Measurements from ENCODE around the gene AMBP. TPM values are rescaled to one million over a fixed set of nuclear protein-coding genes. Genes with fewer than 3 reads are reported as not detected.

Gene AMBP
- total RNA-seq, 1 experiment from 2014 or later = 0.22 TPM

DNA sequence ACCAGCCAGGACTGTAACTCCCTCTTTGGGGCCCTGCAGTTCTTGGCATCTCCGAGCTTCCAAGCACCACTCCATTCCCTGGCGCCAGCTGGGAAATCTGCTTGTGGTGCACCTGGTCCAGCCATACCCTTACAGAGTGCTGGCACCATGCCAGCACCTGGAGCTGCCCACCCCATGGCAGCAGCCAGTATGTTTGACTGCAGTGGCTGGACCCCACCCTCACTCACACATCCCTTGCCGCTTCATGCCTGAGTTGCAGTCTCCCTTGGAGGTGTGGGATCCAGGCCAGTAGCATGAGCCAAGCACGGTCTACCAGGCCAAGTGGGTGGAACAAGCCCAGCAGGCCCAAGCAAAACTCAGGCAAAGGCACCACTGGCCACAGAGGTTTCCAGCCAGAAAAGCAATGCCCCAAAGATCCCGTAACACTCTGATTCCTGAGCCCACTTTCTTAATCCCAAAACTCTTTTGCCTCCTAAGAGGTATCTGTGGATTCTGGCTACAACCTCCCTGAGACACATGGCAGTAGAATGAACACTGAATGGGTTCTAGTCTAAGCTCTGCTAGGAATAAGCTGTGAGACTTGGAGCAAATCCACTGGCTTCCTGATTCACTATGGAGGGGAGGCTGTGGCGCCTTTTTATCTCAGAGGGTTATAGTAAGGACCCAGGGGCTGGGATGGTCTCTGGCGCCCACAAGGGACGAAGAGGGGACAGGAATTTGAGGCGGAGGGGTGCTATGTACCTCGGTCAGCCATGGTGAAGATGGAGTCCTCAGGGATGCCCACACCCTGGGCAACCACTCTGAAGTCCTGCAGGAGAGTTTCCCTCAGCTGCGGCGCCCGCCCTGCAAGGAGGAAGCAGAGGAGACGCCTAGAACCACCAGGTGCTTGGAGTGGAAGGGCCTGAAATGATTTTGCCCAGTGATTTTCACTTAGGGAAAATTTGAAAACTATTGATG is 5.6 kb downstream of the AMBP start:
- Histone ChIP-seq H4K20me1 (ENCODE audit: low read length) (no peaks in the 10 kb centered on the region), H3K27me3 (ENCODE audit: low read length) (no peaks in the 10 kb centered on the region), H3K4me2 (ENCODE audit: low read length) (no peak overlapping the region), H3K36me3 (ENCODE audit: low read depth, low read length) (no peaks in the 10 kb centered on the region), H2AFZ (ENCODE audit: low read length) (no peak overlapping the region), H3K9ac (ENCODE audit: low read length) (no peak overlapping the region), H3K9me3 (ENCODE audit: low read length) (no peaks in the 10 kb centered on the region), H3K4me3 (ENCODE audit: low read length) (no peak overlapping the region), H3K4me1 (ENCODE audit: insufficient read depth, low read length) (no peaks in the 10 kb centered on the region), H3K79me2 (ENCODE audit: low read length) (no peaks in the 10 kb centered on the region), H3K9me2 (replicated peaks; ENCODE audit: low read length) (no peaks in the 10 kb centered on the region), H3K27ac (ENCODE audit: low read length) (no peak overlapping the region), H3F3A (ENCODE audit: low read length, unreplicated experiment) (no peaks in the 10 kb centered on the region)
- no peak for ATAC-seq
- no peak for DNase-seq
- TF ChIP-seq EZH2phosphoT487 (IDR thresholded peaks at IDR 0.05; ENCODE audit: borderline replicate concordance, low read length) = no peak
- TF ChIP-seq EZH2 (IDR thresholded peaks at IDR 0.05; ENCODE audit: low read length, unreplicated experiment) = no peak
- TF ChIP-seq, protein P1, sequence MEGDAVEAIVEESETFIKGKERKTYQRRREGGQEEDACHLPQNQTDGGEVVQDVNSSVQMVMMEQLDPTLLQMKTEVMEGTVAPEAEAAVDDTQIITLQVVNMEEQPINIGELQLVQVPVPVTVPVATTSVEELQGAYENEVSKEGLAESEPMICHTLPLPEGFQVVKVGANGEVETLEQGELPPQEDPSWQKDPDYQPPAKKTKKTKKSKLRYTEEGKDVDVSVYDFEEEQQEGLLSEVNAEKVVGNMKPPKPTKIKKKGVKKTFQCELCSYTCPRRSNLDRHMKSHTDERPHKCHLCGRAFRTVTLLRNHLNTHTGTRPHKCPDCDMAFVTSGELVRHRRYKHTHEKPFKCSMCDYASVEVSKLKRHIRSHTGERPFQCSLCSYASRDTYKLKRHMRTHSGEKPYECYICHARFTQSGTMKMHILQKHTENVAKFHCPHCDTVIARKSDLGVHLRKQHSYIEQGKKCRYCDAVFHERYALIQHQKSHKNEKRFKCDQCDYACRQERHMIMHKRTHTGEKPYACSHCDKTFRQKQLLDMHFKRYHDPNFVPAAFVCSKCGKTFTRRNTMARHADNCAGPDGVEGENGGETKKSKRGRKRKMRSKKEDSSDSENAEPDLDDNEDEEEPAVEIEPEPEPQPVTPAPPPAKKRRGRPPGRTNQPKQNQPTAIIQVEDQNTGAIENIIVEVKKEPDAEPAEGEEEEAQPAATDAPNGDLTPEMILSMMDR (conservative IDR thresholded peaks at IDR 0.05; ENCODE audit: low read depth, low read length) = no peak
- CTCF ChIA-PET = no interaction called here
- intact Hi-C loops (cut with micrococcal nuclease) = no loop called here
- BruUV-seq (replicated peaks) = no TSS peak
- POLR2A ChIA-PET (ENCODE audit: unreplicated experiment) = no interaction called here

DNA sequence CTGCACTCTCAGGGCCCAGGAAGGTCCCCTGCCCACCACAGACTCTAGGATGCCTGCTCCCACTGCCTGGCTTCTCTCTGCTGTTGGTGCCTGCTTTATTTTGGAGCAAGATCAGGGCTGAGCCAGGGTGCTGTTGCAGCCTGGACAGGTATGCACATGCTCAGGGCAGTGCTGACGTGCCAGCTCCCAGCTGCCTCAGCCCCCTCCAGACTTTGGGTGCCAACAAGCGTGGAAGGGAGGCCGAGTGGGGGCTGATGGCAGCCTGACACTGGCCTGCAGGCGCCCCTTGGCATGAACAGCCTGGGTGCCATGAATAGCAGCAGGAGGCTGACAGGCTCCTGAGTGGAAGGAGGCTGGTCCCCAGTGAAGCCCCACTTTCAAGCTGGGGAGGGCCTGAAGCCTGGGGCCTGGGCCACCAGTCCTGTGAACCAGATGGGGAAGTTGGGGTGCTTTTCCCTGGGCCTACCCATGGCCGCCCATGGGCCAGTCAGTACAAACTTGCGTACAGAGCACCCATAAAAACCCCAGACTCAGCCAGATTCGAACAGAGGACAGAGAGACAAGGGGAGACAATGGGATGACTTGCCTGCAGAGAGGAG is 6.8 kb downstream of the AMBP start:
- H3K27ac ChIP-seq (ENCODE audit: low read length) = no peak overlapping the region
- DNase-seq (no peak), ATAC-seq (no peak)
- H3K27me3 ChIP-seq (ENCODE audit: low read length) = no peaks in the 10 kb centered on the region
- H3K79me2 ChIP-seq (ENCODE audit: low read length) = no peaks in the 10 kb centered on the region
- POLR2A ChIA-PET (ENCODE audit: unreplicated experiment) = no interaction called here
- no peaks in the 10 kb centered on the region for H3K9me3 ChIP-seq (ENCODE audit: low read length)
- no peak overlapping the region for H3K4me2 ChIP-seq (ENCODE audit: low read length)
- no peaks in the 10 kb centered on the region for H3K4me1 ChIP-seq (ENCODE audit: insufficient read depth, low read length)
- H3K36me3 ChIP-seq (ENCODE audit: low read depth, low read length) = no peaks in the 10 kb centered on the region
- no peaks in the 10 kb centered on the region for H4K20me1 ChIP-seq (ENCODE audit: low read length)
- no peaks in the 10 kb centered on the region for H3F3A ChIP-seq (ENCODE audit: low read length, unreplicated experiment)
- H3K4me3 ChIP-seq (ENCODE audit: low read length) = no peak overlapping the region
- H3K9ac ChIP-seq (ENCODE audit: low read length) = no peak overlapping the region
- BruUV-seq (replicated peaks) = no TSS peak
- no peak overlapping the region for H2AFZ ChIP-seq (ENCODE audit: low read length)
- no peaks in the 10 kb centered on the region for H3K9me2 ChIP-seq (replicated peaks; ENCODE audit: low read length)
- no peak for TF ChIP-seq EZH2phosphoT487 (IDR thresholded peaks at IDR 0.05; ENCODE audit: borderline replicate concordance, low read length)
- TF ChIP-seq, protein P1 (conservative IDR thresholded peaks at IDR 0.05; ENCODE audit: low read depth, low read length) = no peak
- TF ChIP-seq EZH2 (IDR thresholded peaks at IDR 0.05; ENCODE audit: low read length, unreplicated experiment) = no peak
- CTCF ChIA-PET = no interaction called here
- intact Hi-C loops (cut with micrococcal nuclease) = no loop called here

Data from PC-3 (cell line).